HG03280 (cell line): ENCODE measurements around the gene LDAH.

Experiments used
- ATAC-seq: cut with Tn5 transposase; IDR thresholded peaks from one replicate; pipeline ENCODE4 v1.9.1; 2021; ENCODE audit warnings: mild to moderate bottlenecking, moderate library complexity; ENCODE audit not compliant: unreplicated experiment

Gene LDAH

GRCh38 chr2:20654535-20654813, 168.4 kb downstream of the LDAH start:
- no peak for ATAC-seq

GRCh38 chr2:20653695-20654534, 169.0 kb downstream of the LDAH start:
- ATAC-seq, result no peak

GRCh38 chr2:20652673-20653575, 170.0 kb downstream of the LDAH start:
- no peak for ATAC-seq

- ATAC-seq, result no peak
Observed at GRCh38 chr2:20652141-20652540, 170.8 kb downstream of the LDAH start.

- no peak for ATAC-seq
Observed at GRCh38 chr2:20651731-20652099, 171.2 kb downstream of the LDAH start.

- peak; percentile 97 for ATAC-seq
Observed at GRCh38 chr2:20650877-20651730, 171.8 kb downstream of the LDAH start, which contains the start of gene HS1BP3. HS1BP3 (minus strand) TSS chr2:20651098; CDS start chr2:20651063, 35 bp downstream.

GRCh38 chr2:20650393-20650876, 172.5 kb downstream of the LDAH start:
- ATAC-seq, result peak; percentile 10

- no peak for ATAC-seq
Observed at GRCh38 chr2:20649976-20650375, 172.9 kb downstream of the LDAH start.

- ATAC-seq, result no peak
Observed at GRCh38 chr2:20649576-20649975, 173.3 kb downstream of the LDAH start.

- no peak for ATAC-seq
Observed at GRCh38 chr2:20648831-20649230, 174.1 kb downstream of the LDAH start.

- ATAC-seq, result no peak
Observed at GRCh38 chr2:20648206-20648605, 174.7 kb downstream of the LDAH start.

GRCh38 chr2:20647738-20648137, 175.2 kb downstream of the LDAH start:
- no peak for ATAC-seq

- ATAC-seq, result no peak
Observed at GRCh38 chr2:20647211-20647610, 175.7 kb downstream of the LDAH start.

- no peak for ATAC-seq
Observed at GRCh38 chr2:20646446-20646845, 176.5 kb downstream of the LDAH start.

- ATAC-seq, result no peak
Observed at GRCh38 chr2:20645761-20646160, 177.1 kb downstream of the LDAH start.

GRCh38 chr2:20645301-20645701, 177.6 kb downstream of the LDAH start:
- no peak for ATAC-seq

- no peak for ATAC-seq
Observed at GRCh38 chr2:20643826-20644225, 179.1 kb downstream of the LDAH start.

GRCh38 chr2:20643060-20643459, 179.8 kb downstream of the LDAH start:
- no peak for ATAC-seq

- ATAC-seq, result peak; percentile 96
Observed at GRCh38 chr2:20642055-20642971, 180.6 kb downstream of the LDAH start.
